ENCODE measurements around the gene SUV39H1. TPM values are rescaled to one million over a fixed set of nuclear protein-coding genes. Genes with fewer than 3 reads are reported as not detected.

Gene SUV39H1
- total and polyA plus RNA-seq, 9 of the 15 experiments (the other 6 are each of a cell fraction or from before 2014, with no cell fraction given): 4.7 to 34.7 (median 17.9) TPM

- TF ChIP-seq CEBPB (tag; IDR thresholded peaks at IDR 0.05) (no peak), CTBP1 (IDR thresholded peaks at IDR 0.05; ENCODE audit: borderline replicate concordance) (no peak), SRF (CRISPR knock-in tag; IDR thresholded peaks at IDR 0.05) (no peak), PTBP1 (IDR thresholded peaks at IDR 0.05; ENCODE audit: low read depth, low read length) (no peak), SMC3 (conservative IDR thresholded peaks at IDR 0.05; ENCODE audit: insufficient read depth, low read depth, low read length) (0 out of 2 replicates have a peak, but pooled peaks have one; percentile 5), NFE2L1 (tag; IDR thresholded peaks at IDR 0.05; ENCODE audit: borderline replicate concordance, low read depth) (no peak), KLF16 (IDR thresholded peaks at IDR 0.05) (no peak), GTF2E2 (tag; IDR thresholded peaks at IDR 0.05) (no peak), ZBTB1 (CRISPR knock-in tag; IDR thresholded peaks at IDR 0.05; ENCODE audit: borderline replicate concordance, low read depth) (no peak), ZNF740 (CRISPR knock-in tag; IDR thresholded peaks at IDR 0.05) (no peak), ZNF740 (tag; IDR thresholded peaks at IDR 0.05) (no peak)
- TF ChIP-seq, protein P1, sequence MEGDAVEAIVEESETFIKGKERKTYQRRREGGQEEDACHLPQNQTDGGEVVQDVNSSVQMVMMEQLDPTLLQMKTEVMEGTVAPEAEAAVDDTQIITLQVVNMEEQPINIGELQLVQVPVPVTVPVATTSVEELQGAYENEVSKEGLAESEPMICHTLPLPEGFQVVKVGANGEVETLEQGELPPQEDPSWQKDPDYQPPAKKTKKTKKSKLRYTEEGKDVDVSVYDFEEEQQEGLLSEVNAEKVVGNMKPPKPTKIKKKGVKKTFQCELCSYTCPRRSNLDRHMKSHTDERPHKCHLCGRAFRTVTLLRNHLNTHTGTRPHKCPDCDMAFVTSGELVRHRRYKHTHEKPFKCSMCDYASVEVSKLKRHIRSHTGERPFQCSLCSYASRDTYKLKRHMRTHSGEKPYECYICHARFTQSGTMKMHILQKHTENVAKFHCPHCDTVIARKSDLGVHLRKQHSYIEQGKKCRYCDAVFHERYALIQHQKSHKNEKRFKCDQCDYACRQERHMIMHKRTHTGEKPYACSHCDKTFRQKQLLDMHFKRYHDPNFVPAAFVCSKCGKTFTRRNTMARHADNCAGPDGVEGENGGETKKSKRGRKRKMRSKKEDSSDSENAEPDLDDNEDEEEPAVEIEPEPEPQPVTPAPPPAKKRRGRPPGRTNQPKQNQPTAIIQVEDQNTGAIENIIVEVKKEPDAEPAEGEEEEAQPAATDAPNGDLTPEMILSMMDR (IDR thresholded peaks at IDR 0.05 in 2 of 3, conservative IDR thresholded peaks at IDR 0.05 in 1 of 3; ENCODE audit: insufficient read depth in 2 of 3, low read depth in 1 of 3, low read length in 3 of 3): peak; percentile 19 to 57 (median 31); a peak in 3 of 6 replicates
Measured at GRCh38 chrX:48648336-48648751, 48.2 kb upstream of the SUV39H1 start (continued).

Measured in K562 (cell line).